GM23338 (cell line): Measurements from ENCODE around the gene TTC9C. TPM values are rescaled to one million over a fixed set of nuclear protein-coding genes. Genes with fewer than 3 reads are reported as not detected.
A peak's percentile ranks its signal among the peaks of the same experiment; 100 is the strongest.

ENCODE experiments used
- ATAC-seq: fragments of 200-7000 bp; cut with Tn5 transposase; 3 replicates; pipeline ENCODE4 v1.9.1; 2020
- DNase-seq: peaks from one replicate; pipeline ENCODE4 v3.0.0-alpha.2; 2015; ENCODE audit warnings: low spot score
- H2AFZ ChIP-seq: fragments of 200-600 bp; sonication (generic); 2 replicates; pipeline ENCODE4 v1.8.0; 2016; ENCODE audit warnings: antibody characterized with exemption, mild to moderate bottlenecking, moderate library complexity
- H3F3A ChIP-seq: fragments of 200-600 bp; sonication (generic); replicated peaks from 2 replicates; pipeline ENCODE4 v1.8.0; 2017; ENCODE audit warnings: antibody characterized with exemption, mixed run types, low read depth
- H3K27ac ChIP-seq: fragments of 200-600 bp; sonication (generic); 2 replicates; pipeline ENCODE4 v1.6.1; 2016; ENCODE audit warnings: low read depth
- H3K27me3 ChIP-seq: fragments of 200-600 bp; sonication (generic); 2 replicates; pipeline ENCODE4 v1.8.0; 2016; ENCODE audit warnings: mild to moderate bottlenecking, mixed run types, moderate library complexity; ENCODE audit not compliant: insufficient read depth
- H3K36me3 ChIP-seq: fragments of 200-600 bp; sonication (generic); 2 replicates; pipeline ENCODE4 v1.8.0; 2016; ENCODE audit warnings: mild to moderate bottlenecking; ENCODE audit not compliant: insufficient read depth
- H3K4me1 ChIP-seq: fragments of 200-600 bp; sonication (generic); 2 replicates; pipeline ENCODE4 v1.8.0; 2016; ENCODE audit warnings: mild to moderate bottlenecking, moderate library complexity; ENCODE audit not compliant: insufficient read depth
- H3K4me2 ChIP-seq: fragments of 200-600 bp; sonication (generic); 2 replicates; pipeline ENCODE4 v1.7.1; 2017; ENCODE audit warnings: mixed run types
- H3K4me3 ChIP-seq: fragments of 200-600 bp; sonication (generic); 2 replicates; pipeline ENCODE4 v1.6.1; 2016; ENCODE audit warnings: mixed run types
- H3K79me2 ChIP-seq: fragments of 200-600 bp; sonication (generic); replicated peaks from 2 replicates; pipeline ENCODE4 v1.8.0; 2017; ENCODE audit warnings: mild to moderate bottlenecking; ENCODE audit not compliant: insufficient read depth
- H3K9me2 ChIP-seq: fragments of 200-600 bp; sonication (generic); 2 replicates; pipeline ENCODE4 v1.8.0; 2017; ENCODE audit not compliant: insufficient read depth
- H4K20me1 ChIP-seq: fragments of 200-600 bp; sonication (generic); replicated peaks from 2 replicates; pipeline ENCODE4 v1.8.0; 2017; ENCODE audit warnings: mild to moderate bottlenecking; ENCODE audit not compliant: insufficient read depth
- H3K27ac Mint-ChIP-seq: 2 replicates; pipeline ENCODE4 v1.8.0; 2020; ENCODE audit warnings: inconsistent platforms, mild to moderate bottlenecking, moderate library complexity, mixed read lengths
- H3K27me3 Mint-ChIP-seq: 3 replicates; pipeline ENCODE4 v1.8.0; 2022; ENCODE audit warnings: low read depth, mild to moderate bottlenecking, moderate library complexity, mixed read lengths, inconsistent platforms; ENCODE audit not compliant: insufficient read depth, poor library complexity
- H3K36me3 Mint-ChIP-seq: 3 replicates; pipeline ENCODE4 v1.8.0; 2021; ENCODE audit warnings: low read depth, mild to moderate bottlenecking, inconsistent platforms, moderate library complexity, mixed read lengths
- H3K4me1 Mint-ChIP-seq: 3 replicates; pipeline ENCODE4 v1.8.0; 2020; ENCODE audit warnings: mild to moderate bottlenecking, inconsistent platforms, mixed read lengths
- H3K4me3 Mint-ChIP-seq: 3 replicates; pipeline ENCODE4 v1.8.0; 2021; ENCODE audit warnings: moderate library complexity, mild to moderate bottlenecking, inconsistent platforms, mixed read lengths
- H3K9me3 Mint-ChIP-seq: 3 replicates; pipeline ENCODE4 v1.8.0; 2020; ENCODE audit warnings: moderate library complexity, mild to moderate bottlenecking, inconsistent platforms, mixed read lengths
- CREB1 ChIP-seq: fragments of 250-450 bp; sonication (Bioruptor Pico); IDR thresholded peaks from 2 replicates; pipeline ENCODE4 v1.5.0; 2020; ENCODE audit warnings: low read depth, mild to moderate bottlenecking, moderate library complexity
- ETS1 ChIP-seq: IDR thresholded peaks from 2 replicates; pipeline ENCODE4 v1.6.1; 2016; ENCODE audit warnings: antibody characterized with exemption
- EZH2 ChIP-seq: fragments of 200-600 bp; sonication (generic); IDR thresholded peaks from one replicate; pipeline ENCODE4 v1.8.0; 2017; ENCODE audit warnings: antibody characterized with exemption, mild to moderate bottlenecking, low read depth; ENCODE audit not compliant: unreplicated experiment
- EZH2phosphoT487 ChIP-seq: fragments of 200-600 bp; sonication (generic); IDR thresholded peaks from one replicate; pipeline ENCODE4 v1.8.1; 2018; ENCODE audit warnings: antibody characterized with exemption; ENCODE audit not compliant: unreplicated experiment
- NANOG ChIP-seq: IDR thresholded peaks from 2 replicates; pipeline ENCODE4 v1.6.1; 2016; ENCODE audit warnings: antibody characterized with exemption, borderline replicate concordance
- POLR2AphosphoS5 ChIP-seq: IDR thresholded peaks from 2 replicates; pipeline ENCODE4 v1.6.1; 2016; ENCODE audit warnings: antibody characterized with exemption, low read depth
- REST ChIP-seq: IDR thresholded peaks from one replicate; pipeline ENCODE4 v1.6.1; 2018; ENCODE audit warnings: antibody characterized with exemption; ENCODE audit not compliant: unreplicated experiment
- STAT1 ChIP-seq: IDR thresholded peaks from one replicate; pipeline ENCODE4 v1.6.1; 2016; ENCODE audit warnings: antibody characterized with exemption; ENCODE audit not compliant: unreplicated experiment
- ZNF331 ChIP-seq: fragments of 250-450 bp; sonication (Bioruptor Pico); IDR thresholded peaks from 2 replicates; pipeline ENCODE4 v1.5.0; 2020; ENCODE audit warnings: low read depth, mild to moderate bottlenecking, moderate library complexity
- polyA plus RNA-seq: library from polyadenylated mRNA; unstranded; fragments of >200 nt; fragmentation: Nextera tagmentation; extraction: Ambion mirVana; gene quantifications from 2 replicates; pipeline ENCODE4 v1.2.1, GENCODE V29; 2016
- total RNA-seq: library from RNA; depleted of rRNA; stranded (reverse); fragments of >200 nt; shearing (Covaris generic); gene quantifications from 2 replicates; pipeline ENCODE4 v1.2.3, GENCODE V29; 2014

Gene TTC9C
- total and polyA plus RNA-seq, 2 experiments from 2014 or later: 27.5 to 42.0 TPM

- H3K9me2 ChIP-seq: no peaks in the 10 kb centered on the region
- Mint-ChIP-seq H3K9me3 (peaks cover 2% of the 10 kb centered on the region; the same call in 1 of the 3 replicates), H3K27me3 (peaks cover 19% of the 10 kb centered on the region), H3K4me1 (peaks cover 25% of the 10 kb centered on the region), H3K27ac (peak within 1 kb of the TSS; percentile 97), H3K36me3 (peaks cover 68% of the 10 kb centered on the region), H3K4me3 (peak within 1 kb of the TSS; percentile 98)
- H3K4me3 ChIP-seq: peak within 1 kb of the TSS; percentile 69
- H3K4me1 ChIP-seq: peaks cover 30% of the 10 kb centered on the region
- H3K4me2 ChIP-seq: peak within 1 kb of the TSS; percentile 71
- peaks cover 40% of the 10 kb centered on the region for H3K36me3 ChIP-seq
- no peak for TF ChIP-seq NANOG
- TF ChIP-seq REST: no peak
- TF ChIP-seq CREB1: peak; percentile 46; the same call in 1 of the 2 replicates
- TF ChIP-seq POLR2AphosphoS5: peak; percentile 93
- peak; percentile 52 for TF ChIP-seq ETS1
- TF ChIP-seq EZH2: no peak
- no peak for TF ChIP-seq EZH2phosphoT487
- H3K79me2 ChIP-seq: peaks cover 75% of the 10 kb centered on the region
- H3F3A ChIP-seq: peaks cover 42% of the 10 kb centered on the region
- no peaks in the 10 kb centered on the region for H3K27me3 ChIP-seq
- DNase-seq: peak; percentile 100
- peak; percentile 91 for ATAC-seq
- H3K27ac ChIP-seq: peak within 1 kb of the TSS; percentile 86
- H4K20me1 ChIP-seq: peaks cover 39% of the 10 kb centered on the region
- H2AFZ ChIP-seq: no peak within 1 kb of the TSS
These were observed 25.7 kb downstream of the TTC9C start, which contains the start of gene ZBTB3 for GRCh38 chr11:62753736-62754603. Gene ZBTB3 (minus strand): TSS chr11:62754160. CDS start chr11:62753664, 496 bp downstream.

GRCh38 chr11:62755086-62755615, 26.9 kb downstream of the TTC9C start:
- H3K36me3 ChIP-seq: peaks cover 33% of the 10 kb centered on the region
- peak overlapping the region; percentile 40 for H3K4me3 ChIP-seq
- no peak for DNase-seq
- H3K4me3 Mint-ChIP-seq: peak overlapping the region; percentile 98
- H4K20me1 ChIP-seq: peaks cover 29% of the 10 kb centered on the region
- peaks cover 39% of the 10 kb centered on the region for H3F3A ChIP-seq
- peaks cover 2% of the 10 kb centered on the region; the same call in 1 of the 3 replicates for H3K9me3 Mint-ChIP-seq
- peak overlapping the region; percentile 31; the same call in 1 of the 2 replicates for H3K27ac Mint-ChIP-seq
- peak overlapping the region; percentile 49 for H3K4me2 ChIP-seq
- H3K4me1 ChIP-seq: peaks cover 36% of the 10 kb centered on the region
- peaks cover 15% of the 10 kb centered on the region for H3K27me3 Mint-ChIP-seq
- peaks cover 26% of the 10 kb centered on the region for H3K4me1 Mint-ChIP-seq
- H2AFZ ChIP-seq: no peak overlapping the region
- no peaks in the 10 kb centered on the region for H3K9me2 ChIP-seq
- H3K79me2 ChIP-seq: peaks cover 63% of the 10 kb centered on the region
- H3K27ac ChIP-seq: peak overlapping the region; percentile 33
- no peak for ATAC-seq
- no peaks in the 10 kb centered on the region for H3K27me3 ChIP-seq
- H3K36me3 Mint-ChIP-seq: peaks cover 57% of the 10 kb centered on the region
- no peak for TF ChIP-seq EZH2phosphoT487
- TF ChIP-seq CREB1: no peak
- TF ChIP-seq ZNF331: no peak
- no peak for TF ChIP-seq STAT1
- TF ChIP-seq ETS1: no peak
- no peak for TF ChIP-seq NANOG
